Measurements from ENCODE around the gene SMCO1.
"Not testable (repeated sequence)": the region's sequence is repeated elsewhere in the genome, so short reads cannot be mapped to it uniquely, and the experiment has no call there.

Gene SMCO1

GRCh38 chr3:196514913-196515621 lies at the start of gene SMCO1:
SMCO1 (minus strand) TSS chr3:196515346; CDS start chr3:196515209, 137 bp downstream.
- Histone ChIP-seq H3K9ac (ENCODE audit: low read depth, low read length) (no peak within 1 kb of the TSS), H3K4me3 (ENCODE audit: low read length) (no peak within 1 kb of the TSS; the same call in 1 of the 2 replicates), H3K36me3 (ENCODE audit: insufficient read depth, low read depth, low read length) (no peaks in the 10 kb centered on the region), H3K4me1 (ENCODE audit: insufficient read depth, low read length) (no peaks in the 10 kb centered on the region; the same call in 1 of the 2 replicates), H3K9me3 (ENCODE audit: insufficient read depth, low read depth, low read length) (peaks cover 28% of the 10 kb centered on the region), H3K27me3 (ENCODE audit: insufficient read depth, low read length) (no peaks in the 10 kb centered on the region), H3K27ac (ENCODE audit: low read length) (no peak within 1 kb of the TSS)

- no peak overlapping the region for H3K4me3 ChIP-seq (ENCODE audit: low read length)
- no peaks in the 10 kb centered on the region for H3K27me3 ChIP-seq (ENCODE audit: insufficient read depth, low read length)
- H3K9ac ChIP-seq (ENCODE audit: low read depth, low read length) = no peak overlapping the region
- H3K27ac ChIP-seq (ENCODE audit: low read length) = no peak overlapping the region
- peaks cover 10% of the 10 kb centered on the region; the same call in 1 of the 2 replicates for H3K36me3 ChIP-seq (ENCODE audit: insufficient read depth, low read depth, low read length)
- no peaks in the 10 kb centered on the region for H3K4me1 ChIP-seq (ENCODE audit: insufficient read depth, low read length)
- no peaks in the 10 kb centered on the region for H3K9me3 ChIP-seq (ENCODE audit: insufficient read depth, low read depth, low read length)
These were observed 48.6 kb upstream of the SMCO1 start for GRCh38 chr3:196563721-196564225.

GRCh38 chr3:196559826-196560225 lies 44.7 kb upstream of the SMCO1 start:
- Histone ChIP-seq H3K36me3 (ENCODE audit: insufficient read depth, low read depth, low read length) (peaks cover 10% of the 10 kb centered on the region), H3K9ac (ENCODE audit: low read depth, low read length) (no peak overlapping the region), H3K4me1 (ENCODE audit: insufficient read depth, low read length) (no peaks in the 10 kb centered on the region), H3K27ac (ENCODE audit: low read length) (no peak overlapping the region), H3K4me3 (ENCODE audit: low read length) (no peak overlapping the region), H3K9me3 (ENCODE audit: insufficient read depth, low read depth, low read length) (no peaks in the 10 kb centered on the region), H3K27me3 (ENCODE audit: insufficient read depth, low read length) (no peaks in the 10 kb centered on the region)

- Histone ChIP-seq H3K9me3 (ENCODE audit: insufficient read depth, low read depth, low read length) (no peaks in the 10 kb centered on the region), H3K27ac (ENCODE audit: low read length) (no peak overlapping the region), H3K9ac (ENCODE audit: low read depth, low read length) (no peak overlapping the region), H3K4me1 (ENCODE audit: insufficient read depth, low read length) (no peaks in the 10 kb centered on the region), H3K27me3 (ENCODE audit: insufficient read depth, low read length) (no peaks in the 10 kb centered on the region), H3K36me3 (ENCODE audit: insufficient read depth, low read depth, low read length) (peaks cover 16% of the 10 kb centered on the region), H3K4me3 (ENCODE audit: low read length) (no peak overlapping the region)
These were observed 43.3 kb upstream of the SMCO1 start for GRCh38 chr3:196558476-196558875.

GRCh38 chr3:196557236-196557635 lies 42.1 kb upstream of the SMCO1 start:
- no peaks in the 10 kb centered on the region for H3K4me1 ChIP-seq (ENCODE audit: insufficient read depth, low read length)
- no peak overlapping the region for H3K9ac ChIP-seq (ENCODE audit: low read depth, low read length)
- H3K27ac ChIP-seq (ENCODE audit: low read length) = no peak overlapping the region
- peaks cover 16% of the 10 kb centered on the region for H3K36me3 ChIP-seq (ENCODE audit: insufficient read depth, low read depth, low read length)
- H3K9me3 ChIP-seq (ENCODE audit: insufficient read depth, low read depth, low read length) = no peaks in the 10 kb centered on the region
- H3K27me3 ChIP-seq (ENCODE audit: insufficient read depth, low read length) = no peaks in the 10 kb centered on the region
- no peak overlapping the region for H3K4me3 ChIP-seq (ENCODE audit: low read length)

GRCh38 chr3:196555295-196555694 lies 40.1 kb upstream of the SMCO1 start:
- H3K4me3 ChIP-seq (ENCODE audit: low read length) = no peak overlapping the region
- no peaks in the 10 kb centered on the region for H3K27me3 ChIP-seq (ENCODE audit: insufficient read depth, low read length)
- no peak overlapping the region for H3K9ac ChIP-seq (ENCODE audit: low read depth, low read length)
- no peak overlapping the region for H3K27ac ChIP-seq (ENCODE audit: low read length)
- H3K4me1 ChIP-seq (ENCODE audit: insufficient read depth, low read length) = no peaks in the 10 kb centered on the region
- H3K9me3 ChIP-seq (ENCODE audit: insufficient read depth, low read depth, low read length) = peaks cover 2% of the 10 kb centered on the region; the same call in 1 of the 2 replicates
- peaks cover 7% of the 10 kb centered on the region for H3K36me3 ChIP-seq (ENCODE audit: insufficient read depth, low read depth, low read length)

GRCh38 chr3:196554205-196554604 lies 39.1 kb upstream of the SMCO1 start:
- no peak overlapping the region for H3K4me3 ChIP-seq (ENCODE audit: low read length)

GRCh38 chr3:196553551-196553950 lies 38.4 kb upstream of the SMCO1 start:
- Histone ChIP-seq H3K27ac (ENCODE audit: low read length) (no peak overlapping the region), H3K4me3 (ENCODE audit: low read length) (no peak overlapping the region), H3K9ac (ENCODE audit: low read depth, low read length) (no peak overlapping the region), H3K36me3 (ENCODE audit: insufficient read depth, low read depth, low read length) (peaks cover 7% of the 10 kb centered on the region), H3K4me1 (ENCODE audit: insufficient read depth, low read length) (no peaks in the 10 kb centered on the region), H3K9me3 (ENCODE audit: insufficient read depth, low read depth, low read length) (peaks cover 16% of the 10 kb centered on the region; the same call in 1 of the 2 replicates), H3K27me3 (ENCODE audit: insufficient read depth, low read length) (no peaks in the 10 kb centered on the region)

More at GRCh38 chr3:196554205-196554604, 39.1 kb upstream of the SMCO1 start:
- H3K4me1 ChIP-seq (ENCODE audit: insufficient read depth, low read length) = no peaks in the 10 kb centered on the region
- H3K9ac ChIP-seq (ENCODE audit: low read depth, low read length) = no peak overlapping the region
- H3K9me3 ChIP-seq (ENCODE audit: insufficient read depth, low read depth, low read length) = peaks cover 13% of the 10 kb centered on the region; the same call in 1 of the 2 replicates
- no peak overlapping the region for H3K27ac ChIP-seq (ENCODE audit: low read length)
- no peaks in the 10 kb centered on the region for H3K27me3 ChIP-seq (ENCODE audit: insufficient read depth, low read length)
- peaks cover 7% of the 10 kb centered on the region for H3K36me3 ChIP-seq (ENCODE audit: insufficient read depth, low read depth, low read length)

GRCh38 chr3:196552253-196552652 lies 37.1 kb upstream of the SMCO1 start:
- H3K9me3 ChIP-seq (ENCODE audit: insufficient read depth, low read depth, low read length) = peaks cover 16% of the 10 kb centered on the region; the same call in 1 of the 2 replicates
- H3K4me3 ChIP-seq (ENCODE audit: low read length) = no peak overlapping the region
- H3K9ac ChIP-seq (ENCODE audit: low read depth, low read length) = no peak overlapping the region
- no peak overlapping the region for H3K27ac ChIP-seq (ENCODE audit: low read length)
- H3K36me3 ChIP-seq (ENCODE audit: insufficient read depth, low read depth, low read length) = peaks cover 7% of the 10 kb centered on the region
- H3K4me1 ChIP-seq (ENCODE audit: insufficient read depth, low read length) = no peaks in the 10 kb centered on the region
- no peaks in the 10 kb centered on the region for H3K27me3 ChIP-seq (ENCODE audit: insufficient read depth, low read length)

GRCh38 chr3:196550172-196550571 lies 35.0 kb upstream of the SMCO1 start:
- H3K36me3 ChIP-seq (ENCODE audit: insufficient read depth, low read depth, low read length); H3K4me3 ChIP-seq (ENCODE audit: low read length); H3K9ac ChIP-seq (ENCODE audit: low read depth, low read length); H3K27ac ChIP-seq (ENCODE audit: low read length); H3K27me3 ChIP-seq (ENCODE audit: insufficient read depth, low read length); H3K4me1 ChIP-seq (ENCODE audit: insufficient read depth, low read length): not testable (repeated sequence)
- H3K9me3 ChIP-seq (ENCODE audit: insufficient read depth, low read depth, low read length) = peaks cover 16% of the 10 kb centered on the region; the same call in 1 of the 2 replicates

GRCh38 chr3:196549312-196549711 lies 34.2 kb upstream of the SMCO1 start:
- not testable (repeated sequence) for H3K27ac ChIP-seq (ENCODE audit: low read length); H3K27me3 ChIP-seq (ENCODE audit: insufficient read depth, low read length); H3K4me3 ChIP-seq (ENCODE audit: low read length); H3K4me1 ChIP-seq (ENCODE audit: insufficient read depth, low read length); H3K36me3 ChIP-seq (ENCODE audit: insufficient read depth, low read depth, low read length); H3K9ac ChIP-seq (ENCODE audit: low read depth, low read length)
- peaks cover 16% of the 10 kb centered on the region; the same call in 1 of the 2 replicates for H3K9me3 ChIP-seq (ENCODE audit: insufficient read depth, low read depth, low read length)

- no peak overlapping the region for H3K27ac ChIP-seq (ENCODE audit: low read length)
These were observed 31.9 kb upstream of the SMCO1 start for GRCh38 chr3:196547067-196547466.

More at GRCh38 chr3:196547067-196547466, 31.9 kb upstream of the SMCO1 start:
- Histone ChIP-seq H3K4me3 (ENCODE audit: low read length) (no peak overlapping the region), H3K9ac (ENCODE audit: low read depth, low read length) (no peak overlapping the region), H3K27me3 (ENCODE audit: insufficient read depth, low read length) (no peaks in the 10 kb centered on the region), H3K4me1 (ENCODE audit: insufficient read depth, low read length) (no peaks in the 10 kb centered on the region), H3K36me3 (ENCODE audit: insufficient read depth, low read depth, low read length) (no peaks in the 10 kb centered on the region), H3K9me3 (ENCODE audit: insufficient read depth, low read depth, low read length) (peaks cover 16% of the 10 kb centered on the region; the same call in 1 of the 2 replicates)
